RWPE1 (cell line): ENCODE data around the gene HCRT.

Experiments used
- CTCF ChIA-PET: fragments of 350-600 bp; sonication (Branson Sonifier 250); formaldehyde crosslinking; extraction: SDS; loops from one replicate; lab custom pipeline; 2021; lab: Yijun Ruan, JAX
- POLR2A ChIA-PET: fragments of 400-600 bp; formaldehyde crosslinking; extraction: SDS; loops from one replicate; lab custom pipeline; 2020; ENCODE audit warnings: antibody characterized with exemption; ENCODE audit not compliant: low non-redundant PET; lab: Yijun Ruan, JAX
- DNase-seq: peaks from one replicate; pipeline ENCODE4 v3.0.0; 2012; ENCODE audit warnings: low spot score
- H3K27ac ChIP-seq: fragments of 450-650 bp; 2 replicates; pipeline ENCODE4 v1.5.1; 2017
- TF ChIP-seq, protein P1 (sequence below): fragments of 450-650 bp; conservative IDR thresholded peaks from 2 replicates; pipeline ENCODE4 v1.5.1; 2017; ENCODE audit warnings: low read depth, mild to moderate bottlenecking

Gene HCRT

DNA sequence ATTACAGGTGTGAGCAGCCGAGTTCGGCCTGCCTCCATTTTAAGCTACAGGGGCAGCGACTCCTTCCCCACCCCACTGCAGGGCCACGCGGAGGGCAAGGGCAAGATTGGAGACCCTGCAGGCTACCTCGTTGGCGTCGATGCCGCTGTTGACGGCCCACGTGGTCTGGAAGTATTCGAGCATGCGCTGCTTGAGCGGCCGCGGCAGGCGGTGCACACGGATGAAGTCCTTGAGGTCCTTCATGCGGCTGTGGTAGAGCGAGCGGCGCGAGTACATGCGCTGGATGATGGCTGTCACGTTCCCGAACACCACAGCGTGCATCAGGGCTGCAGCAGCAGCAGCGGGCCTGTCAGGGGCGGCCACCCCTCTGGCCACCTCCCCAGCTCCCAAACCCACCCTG lies 15.9 kb downstream of the HCRT start:
- H3K27ac ChIP-seq, result no peak overlapping the region
- POLR2A ChIA-PET, result no interaction called here
- TF ChIP-seq, protein P1, sequence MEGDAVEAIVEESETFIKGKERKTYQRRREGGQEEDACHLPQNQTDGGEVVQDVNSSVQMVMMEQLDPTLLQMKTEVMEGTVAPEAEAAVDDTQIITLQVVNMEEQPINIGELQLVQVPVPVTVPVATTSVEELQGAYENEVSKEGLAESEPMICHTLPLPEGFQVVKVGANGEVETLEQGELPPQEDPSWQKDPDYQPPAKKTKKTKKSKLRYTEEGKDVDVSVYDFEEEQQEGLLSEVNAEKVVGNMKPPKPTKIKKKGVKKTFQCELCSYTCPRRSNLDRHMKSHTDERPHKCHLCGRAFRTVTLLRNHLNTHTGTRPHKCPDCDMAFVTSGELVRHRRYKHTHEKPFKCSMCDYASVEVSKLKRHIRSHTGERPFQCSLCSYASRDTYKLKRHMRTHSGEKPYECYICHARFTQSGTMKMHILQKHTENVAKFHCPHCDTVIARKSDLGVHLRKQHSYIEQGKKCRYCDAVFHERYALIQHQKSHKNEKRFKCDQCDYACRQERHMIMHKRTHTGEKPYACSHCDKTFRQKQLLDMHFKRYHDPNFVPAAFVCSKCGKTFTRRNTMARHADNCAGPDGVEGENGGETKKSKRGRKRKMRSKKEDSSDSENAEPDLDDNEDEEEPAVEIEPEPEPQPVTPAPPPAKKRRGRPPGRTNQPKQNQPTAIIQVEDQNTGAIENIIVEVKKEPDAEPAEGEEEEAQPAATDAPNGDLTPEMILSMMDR, result no peak
- no peak for DNase-seq
- CTCF ChIA-PET, result no interaction called here

DNA sequence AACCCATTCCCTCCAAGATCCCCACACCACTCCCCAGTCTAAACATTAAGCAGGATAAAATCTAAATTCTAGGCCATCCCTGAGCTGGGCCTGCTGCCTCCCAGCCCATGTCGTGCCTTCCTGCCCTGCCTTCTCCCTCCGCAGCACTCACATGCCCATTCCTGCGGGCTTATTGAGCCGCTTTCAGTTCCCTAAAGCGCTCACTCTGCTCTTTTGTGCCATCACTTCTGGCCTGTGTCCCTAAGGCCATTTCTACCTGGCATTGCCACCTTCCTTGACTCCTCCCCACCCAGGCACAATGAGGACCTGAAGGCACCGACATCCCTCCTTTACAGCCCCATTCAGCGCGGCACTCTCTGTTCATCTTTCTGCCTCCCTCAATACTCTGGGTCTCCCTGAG lies 17.4 kb downstream of the HCRT start:
- ChIA-PET CTCF (interaction anchor here (0.7 kb wide), 2 partner anchors 14 to 206 kb away, joined by 3 to 4 read pairs; no protein-coding TSS in a partner anchor), POLR2A (no interaction called here)

DNA sequence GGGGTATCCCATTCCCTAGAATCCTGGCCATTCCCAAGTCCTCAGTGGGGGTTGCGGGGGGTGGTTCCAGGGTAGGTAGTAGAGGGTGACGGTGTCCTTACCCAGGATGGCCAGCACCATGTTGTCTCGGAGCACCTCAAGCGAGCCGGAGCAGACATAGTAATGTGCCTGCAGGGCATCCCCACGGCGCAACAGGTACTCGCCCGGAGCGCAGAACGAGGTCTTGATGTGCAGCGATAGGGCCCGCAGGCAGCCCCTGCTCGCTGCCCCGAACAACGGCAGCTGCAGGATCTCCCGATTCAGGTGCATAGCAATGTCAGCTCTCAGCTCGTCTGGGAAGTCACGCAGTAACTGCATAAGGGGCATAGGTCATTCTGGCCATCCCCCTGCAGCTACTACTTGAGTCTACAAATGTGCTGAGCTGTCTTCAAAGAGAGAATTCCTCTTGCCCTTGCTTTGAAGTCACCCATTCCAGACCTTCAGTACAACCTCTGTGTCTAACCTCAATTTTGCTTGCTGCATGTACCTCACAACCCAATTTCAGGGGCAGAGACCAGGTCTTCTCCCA lies 19.0 kb downstream of the HCRT start:
- no peak overlapping the region for H3K27ac ChIP-seq
- TF ChIP-seq, protein P1, result no peak
- DNase-seq, result no peak
- ChIA-PET CTCF (interaction anchor here (0.6 kb wide), 1 partner anchor 20 kb away, joined by 3 read pairs; no protein-coding TSS in a partner anchor), POLR2A (no interaction called here)

More for the DNA sequence above, 17.4 kb downstream of the HCRT start:
- no peak overlapping the region for H3K27ac ChIP-seq
- DNase-seq, result no peak
- TF ChIP-seq, protein P1, result no peak

DNA sequence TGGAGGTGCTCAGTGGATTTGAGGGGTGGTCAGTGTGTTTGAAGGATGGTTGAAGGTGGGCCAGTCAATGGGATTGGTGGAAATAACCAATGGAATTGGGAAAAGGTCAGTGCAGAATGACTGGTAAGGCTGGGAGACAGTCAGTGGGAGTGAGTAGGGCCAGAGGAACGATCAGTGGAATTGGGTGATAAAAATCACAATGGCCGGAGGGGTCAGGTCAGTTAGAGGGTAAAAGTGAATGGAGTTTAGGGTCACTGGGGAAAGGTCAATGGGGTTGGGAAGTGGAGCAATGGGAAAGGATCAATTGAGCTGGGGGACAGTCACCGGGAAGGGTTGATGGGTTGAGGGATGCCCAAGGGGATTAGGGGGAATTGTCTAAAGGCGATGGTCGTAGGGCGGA lies 19.5 kb downstream of the HCRT start:
- TF ChIP-seq, protein P1, result no peak

DNA sequence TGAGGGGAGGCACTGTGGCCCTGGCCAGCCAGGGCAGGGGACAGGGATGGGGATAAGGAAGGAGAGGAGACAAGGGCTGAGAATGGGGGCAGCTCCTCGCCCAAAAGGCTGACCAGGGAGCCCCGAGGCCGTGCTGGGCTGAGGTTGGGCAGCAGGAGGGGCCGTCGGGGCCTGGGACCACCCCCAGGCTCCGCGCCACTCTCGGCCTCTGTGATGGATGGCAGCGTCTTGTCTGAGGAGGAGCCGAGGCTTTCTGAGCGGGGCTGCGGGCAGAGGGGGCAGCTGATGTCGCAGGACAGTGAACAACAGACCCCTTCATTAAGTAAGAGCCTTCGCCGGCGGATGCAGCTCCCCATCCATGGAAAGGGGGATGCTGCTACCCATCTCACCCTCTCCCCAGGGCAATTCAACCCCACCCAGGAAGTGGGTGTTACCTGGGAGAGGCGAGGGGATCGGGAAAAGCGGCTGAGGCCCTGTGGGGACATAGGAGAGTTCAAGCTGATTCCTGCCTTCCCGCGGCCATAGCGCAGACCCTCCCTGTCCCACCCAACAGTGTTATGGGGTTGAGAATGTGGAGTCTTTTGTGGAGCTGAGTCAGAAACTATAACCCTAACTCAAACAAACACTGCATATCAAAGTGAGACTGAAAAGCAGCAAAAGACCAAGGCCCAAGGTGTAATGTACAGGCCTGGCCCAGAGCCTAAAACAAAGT lies 21.4 kb downstream of the HCRT start:
- ChIA-PET CTCF (interaction anchor here (1.0 kb wide), 1 partner anchor 85 kb away, joined by 5 read pairs; no protein-coding TSS in a partner anchor), POLR2A (no interaction called here)
- no peak overlapping the region for H3K27ac ChIP-seq
- TF ChIP-seq, protein P1, result no peak
- DNase-seq, result no peak

More for the DNA sequence above, 19.5 kb downstream of the HCRT start:
- ChIA-PET CTCF (interaction anchor here (0.6 kb wide), 1 partner anchor 19 kb away, joined by 3 read pairs; no protein-coding TSS in a partner anchor), POLR2A (no interaction called here)
- no peak overlapping the region for H3K27ac ChIP-seq
- DNase-seq, result no peak

DNA sequence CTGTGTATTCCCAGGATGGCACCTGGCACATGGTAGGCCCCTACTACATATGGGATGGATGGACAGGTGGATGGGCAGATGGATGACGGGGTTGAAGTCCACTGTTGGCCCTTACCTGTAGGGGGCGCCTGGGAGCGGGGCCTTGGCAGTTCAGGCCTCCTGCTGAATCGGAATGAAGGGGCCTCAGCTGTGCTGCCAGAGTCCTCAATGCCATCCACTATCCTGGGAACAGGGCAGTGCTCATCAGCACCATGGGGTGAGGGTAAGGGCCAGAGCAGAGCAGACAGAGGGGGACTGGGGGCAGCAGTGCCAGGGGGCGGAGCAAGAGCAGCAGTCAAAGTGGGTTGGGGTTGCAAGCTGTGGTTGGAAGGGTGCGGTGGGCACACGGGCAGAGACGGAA lies 22.1 kb downstream of the HCRT start:
- TF ChIP-seq, protein P1, result no peak; the same call in 1 of the 2 replicates
- ChIA-PET CTCF (no interaction called here), POLR2A (no interaction called here)
- no peak overlapping the region for H3K27ac ChIP-seq
- no peak for DNase-seq
